ENCODE data around the gene MLH3.

The MLH3 gene

GRCh38 chr14:74981462-74981782 is 69.8 kb downstream of the MLH3 start:
- no peak for DNase-seq

GRCh38 chr14:74980731-74981461 is 70.4 kb downstream of the MLH3 start:
- DNase-seq = no peak

DNA sequence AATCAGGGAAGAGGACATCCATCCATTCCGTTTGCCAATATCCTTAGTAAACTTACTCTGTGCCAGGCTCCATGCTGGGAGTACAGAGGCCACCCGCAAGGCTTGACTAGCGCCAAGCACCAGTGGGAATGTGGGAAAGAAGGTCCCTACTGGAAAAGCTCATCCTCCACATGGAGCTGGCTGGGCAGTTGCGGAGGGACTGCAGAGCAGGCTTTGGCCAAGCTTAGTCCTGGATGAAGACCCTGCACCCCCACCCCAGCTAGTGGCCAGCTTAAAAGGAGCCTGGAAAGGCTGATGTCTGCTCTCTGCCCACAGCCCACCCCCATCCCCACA is 70.9 kb downstream of the MLH3 start:
- DNase-seq = no peak

- no peak for DNase-seq
Observed at GRCh38 chr14:74979442-74980397, 71.5 kb downstream of the MLH3 start.

- DNase-seq = no peak
Observed at GRCh38 chr14:74979029-74979428, 72.2 kb downstream of the MLH3 start.

DNA sequence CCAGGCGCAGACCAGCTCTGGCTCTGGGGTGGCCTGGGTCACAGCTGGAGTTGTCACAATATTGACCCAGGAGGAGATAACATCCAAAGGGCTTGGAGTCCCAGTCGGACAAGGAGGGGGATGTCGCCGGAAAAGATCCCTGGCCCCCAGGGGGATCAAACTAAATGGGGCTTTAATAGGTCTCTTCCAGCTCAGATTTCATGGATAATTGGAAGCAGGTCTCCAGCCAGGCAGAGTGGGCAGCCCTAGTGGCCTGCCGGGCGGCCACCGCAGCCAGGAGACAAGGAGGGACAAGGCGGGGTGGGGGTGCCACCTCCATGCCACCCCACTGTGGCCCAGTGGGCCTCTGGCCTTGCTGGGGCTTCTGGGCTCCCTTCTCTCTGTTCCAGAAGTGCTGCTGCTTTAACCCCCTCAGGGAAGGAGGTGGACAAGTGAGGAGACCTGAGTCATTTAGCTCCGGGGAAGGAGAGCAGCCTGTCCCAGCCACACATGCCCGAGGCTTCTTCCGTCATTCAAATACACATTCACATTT is 72.8 kb downstream of the MLH3 start:
- DNase-seq = no peak

DNA sequence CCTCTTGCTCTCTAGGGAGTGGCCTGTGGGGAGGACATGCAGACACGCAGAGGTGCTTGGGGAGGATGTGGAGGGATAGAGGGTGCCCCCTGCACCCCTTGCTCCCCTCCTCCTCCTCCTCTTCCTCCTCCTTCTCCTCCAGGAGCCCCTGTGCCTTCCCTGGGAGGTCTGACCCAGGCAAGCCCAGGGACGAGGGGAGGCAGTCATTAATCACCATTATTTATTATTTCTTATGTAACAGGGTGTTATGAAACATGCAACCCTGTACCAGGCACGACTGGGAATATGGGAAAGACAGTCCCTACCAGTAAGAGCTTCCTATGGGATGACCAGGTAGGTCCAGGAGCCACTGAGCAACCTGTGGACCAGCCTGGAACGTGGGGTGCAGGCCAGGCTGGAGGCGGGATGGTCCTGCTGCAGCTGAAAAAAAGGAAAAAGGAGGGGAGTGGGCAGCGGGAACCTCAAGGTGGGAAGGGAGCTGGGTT is 73.3 kb downstream of the MLH3 start:
- no peak for DNase-seq

DNA sequence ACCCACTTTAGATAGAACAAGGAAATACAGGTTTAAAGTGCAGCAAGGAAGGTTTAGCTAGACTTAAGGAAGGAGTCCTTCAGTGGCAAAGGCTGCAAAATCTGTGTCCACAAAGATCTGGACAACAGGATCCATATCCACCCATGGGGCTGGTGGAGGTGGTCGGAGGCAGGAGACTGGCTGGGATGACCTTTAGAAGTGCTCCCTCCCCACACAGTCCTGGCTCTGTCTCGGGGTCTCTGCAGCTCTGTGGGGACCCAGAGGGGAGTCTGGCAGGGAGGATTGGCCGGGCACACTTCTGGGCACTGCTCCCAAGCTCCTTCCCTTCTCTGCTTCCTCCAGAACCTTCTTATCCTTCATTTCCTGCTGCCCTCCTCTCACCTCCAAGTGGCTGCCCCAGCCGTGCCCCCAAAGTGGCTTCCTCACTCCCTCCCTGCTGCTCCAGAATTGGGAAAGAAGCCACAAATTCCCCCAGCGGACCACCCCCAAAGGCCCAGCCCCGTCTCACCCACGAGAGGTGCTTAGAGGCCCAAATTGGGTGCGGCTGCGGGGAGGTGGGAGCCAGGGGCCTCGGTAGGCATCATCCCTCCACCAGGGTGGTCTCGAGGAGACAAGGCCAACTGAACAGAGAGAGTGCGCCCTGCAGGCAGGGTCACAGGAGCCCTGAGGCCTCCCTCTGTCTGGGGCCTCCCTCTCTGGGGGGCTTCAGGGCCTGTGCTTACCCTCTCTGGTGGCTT is 73.9 kb downstream of the MLH3 start:
- no peak for DNase-seq

DNA sequence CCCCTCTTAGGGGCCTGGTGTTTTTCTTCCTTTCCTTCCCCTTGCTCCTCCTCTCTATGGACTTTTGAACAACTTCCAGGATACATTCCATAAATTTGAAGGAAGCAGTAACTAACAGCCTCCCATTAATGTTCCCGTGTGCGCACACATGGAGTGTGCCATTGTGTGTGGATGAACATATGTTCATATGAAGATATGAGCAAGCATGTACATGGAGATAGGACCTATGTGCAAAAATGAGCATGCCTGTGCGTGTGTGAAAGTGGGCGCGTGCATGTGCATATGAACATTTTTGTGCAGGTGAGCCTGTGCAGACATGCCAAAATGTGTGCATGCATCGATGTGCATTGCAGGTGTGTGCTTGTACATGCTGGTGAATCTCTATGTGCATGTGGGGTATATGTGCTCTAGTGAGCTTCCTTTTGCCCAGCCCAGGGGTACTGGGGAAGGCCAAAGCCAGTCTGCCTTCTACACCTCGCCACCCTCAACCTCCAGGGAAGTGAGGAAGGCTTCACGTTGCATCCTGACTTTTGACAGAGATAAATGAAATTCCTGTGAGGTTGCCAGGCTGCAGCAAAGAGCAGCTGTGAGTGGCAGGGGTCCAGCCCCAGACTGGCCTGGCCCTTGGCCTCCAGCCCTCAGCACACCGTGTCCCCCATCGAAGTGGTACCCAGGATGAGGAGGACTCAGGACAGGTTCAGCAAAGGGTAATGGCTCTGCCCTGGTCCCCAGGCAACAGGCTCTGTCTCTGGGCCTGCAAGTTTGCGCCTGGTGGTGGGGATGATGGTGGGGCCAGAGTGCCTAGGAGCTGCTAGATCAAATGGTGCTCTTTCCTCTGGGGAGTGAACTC is 74.8 kb downstream of the MLH3 start:
- DNase-seq = no peak

DNA sequence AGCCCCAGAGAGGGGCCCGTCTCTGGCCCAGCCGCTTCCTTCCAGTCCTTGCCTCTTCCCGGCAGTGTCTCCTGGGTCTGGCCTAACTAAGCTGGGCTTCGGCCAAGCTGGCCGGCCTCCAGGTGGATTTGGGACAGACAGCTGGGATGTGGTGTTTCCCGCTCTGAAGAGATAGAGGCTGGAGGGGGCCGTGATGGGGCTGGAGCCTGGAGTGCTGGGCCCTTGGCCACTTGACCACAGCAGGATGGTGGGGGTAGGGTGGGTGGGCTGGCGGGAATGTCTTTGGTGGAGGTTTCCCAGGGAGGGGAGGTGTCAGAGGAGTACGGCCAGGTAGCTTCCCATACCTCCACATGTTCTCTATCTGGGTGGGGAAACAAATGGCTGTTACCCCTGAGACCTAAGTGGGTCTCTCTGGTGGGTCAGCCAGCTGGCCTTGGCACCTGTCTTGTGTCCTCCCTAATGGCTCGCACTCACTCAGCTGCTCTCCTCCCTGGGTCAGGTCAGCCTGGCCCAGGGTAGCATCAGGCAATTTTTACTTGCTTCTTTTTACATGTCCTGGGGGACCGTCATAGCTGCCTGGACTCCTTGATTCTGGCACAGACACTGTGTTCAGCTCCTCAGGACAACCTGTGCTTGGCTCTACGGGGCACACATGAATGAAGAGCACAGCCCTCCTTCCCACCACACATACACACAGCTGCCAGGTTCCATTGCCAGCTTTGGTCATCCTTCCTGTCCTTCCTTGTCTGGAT is 76.0 kb downstream of the MLH3 start:
- no peak for DNase-seq

GRCh38 chr14:74974364-74975058 is 76.8 kb downstream of the MLH3 start:
- no peak for DNase-seq

DNA sequence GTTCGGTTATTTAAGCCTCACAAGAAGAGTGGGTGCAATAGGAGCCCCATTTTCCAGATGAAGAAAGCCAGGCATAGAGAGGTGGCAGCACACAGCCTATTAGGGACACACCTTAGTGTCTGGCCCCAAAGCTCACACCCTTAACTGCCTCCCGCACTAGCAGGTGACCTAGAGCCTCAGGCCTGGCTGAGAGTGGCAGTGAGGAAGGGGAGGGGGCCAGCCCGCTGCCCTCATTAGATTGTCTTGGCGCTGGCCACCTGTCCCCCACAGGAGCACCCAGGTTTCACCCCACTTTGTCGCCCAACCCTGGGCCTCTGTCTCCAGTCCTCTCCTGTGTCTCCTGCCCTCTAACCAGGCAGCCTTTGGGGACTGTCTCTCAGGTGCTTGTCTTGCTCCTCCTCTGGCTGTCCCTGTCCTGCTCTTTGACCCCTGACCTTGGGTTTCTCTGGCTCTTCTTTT is 77.3 kb downstream of the MLH3 start:
- DNase-seq = no peak

DNA sequence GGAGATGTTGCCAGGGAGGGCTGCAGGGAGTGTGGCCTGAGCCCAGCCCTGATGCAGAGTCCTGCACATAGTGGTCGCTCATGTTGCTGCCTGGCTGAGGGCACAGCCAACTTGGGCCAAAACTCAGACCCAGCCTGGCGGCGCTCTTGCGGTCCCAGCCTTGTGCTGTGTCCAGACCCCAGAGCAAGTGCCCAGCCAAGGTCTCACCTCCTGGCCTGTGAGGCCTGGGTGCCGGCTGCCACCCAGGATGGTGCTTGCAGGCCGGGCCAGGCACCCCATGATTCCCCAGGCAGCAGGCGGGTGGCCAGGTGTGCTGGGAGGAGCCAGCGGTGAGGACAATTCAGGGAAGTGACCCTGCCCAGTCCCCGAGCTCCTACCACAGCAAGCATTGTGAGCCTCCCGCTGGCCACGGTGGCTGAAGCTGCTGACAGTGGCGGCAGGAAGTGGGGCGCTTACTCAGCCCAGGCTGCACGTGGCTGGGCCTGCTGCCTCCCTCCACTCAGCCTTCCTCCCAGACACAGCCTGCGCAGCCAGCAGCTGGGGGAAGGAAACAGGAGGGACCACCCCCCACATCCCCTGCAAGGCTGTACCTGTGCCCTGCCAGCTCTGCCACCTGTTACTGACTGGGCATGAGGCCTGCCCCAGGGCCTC is 78.1 kb downstream of the MLH3 start:
- DNase-seq = no peak

GRCh38 chr14:74968811-74969210 is 82.5 kb downstream of the MLH3 start:
- DNase-seq = no peak

- DNase-seq = no peak
Observed at GRCh38 chr14:74965486-74966153, 85.6 kb downstream of the MLH3 start.

DNA sequence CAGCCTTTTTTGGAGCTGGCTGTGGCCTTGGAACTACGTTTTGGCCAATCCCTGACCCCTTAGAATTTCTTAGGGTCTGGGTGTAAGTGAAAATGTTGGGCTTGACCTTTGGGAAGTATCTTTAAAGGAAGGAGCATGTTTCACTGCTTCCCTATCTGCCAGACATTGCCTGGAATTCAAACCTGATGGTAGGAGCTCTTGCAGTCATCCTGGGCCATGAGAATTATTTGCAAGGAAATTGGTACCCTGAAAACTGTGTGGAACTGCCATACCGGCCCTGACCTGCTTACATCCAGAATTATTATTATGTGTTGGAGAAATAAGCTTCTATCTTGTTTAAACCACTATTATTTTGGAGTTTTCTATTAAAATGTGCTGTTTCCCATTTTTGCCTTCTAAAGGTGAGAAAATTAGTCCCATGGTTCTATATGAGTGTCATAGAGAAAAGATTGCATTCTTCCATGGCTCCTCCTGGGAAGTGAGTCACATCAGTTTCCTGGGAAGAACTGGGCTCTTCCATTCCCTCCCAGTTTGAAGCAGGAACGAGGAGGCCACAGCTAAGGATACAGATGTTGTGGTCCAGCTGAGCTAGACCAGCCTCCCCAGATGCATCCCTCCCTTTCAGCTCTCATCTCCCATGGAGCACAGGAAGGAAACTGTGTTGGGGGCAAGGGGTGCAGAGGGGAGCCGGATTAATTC is 86.3 kb downstream of the MLH3 start:
- DNase-seq = no peak

All from NCI-H1417 treated with DMSO at 0.1 percent for 48 hours (cell line).